Trophoblast cell (in vitro differentiated cells and primary cell): ENCODE results near the gene SYF2.
"Not testable (repeated sequence)": the region's sequence is repeated elsewhere in the genome, so short reads cannot be mapped to it uniquely, and the experiment has no call there.

Experiments used
- DNase-seq, 2 donors: peaks; one replicate each; pipeline ENCODE4 v3.0.0-alpha.2; 2016
- H2AFZ ChIP-seq: 2 replicates; pipeline ENCODE4 v1.6.1; 2013; ENCODE audit warnings: low read length, moderate library complexity, mild to moderate bottlenecking; ENCODE audit not compliant: insufficient read depth, poor library complexity
- H2AK5ac ChIP-seq: 2 replicates; pipeline ENCODE4 v1.6.1; 2013; ENCODE audit warnings: mild to moderate bottlenecking, low read length
- H2BK120ac ChIP-seq: 2 replicates; pipeline ENCODE4 v1.6.1; 2013; ENCODE audit warnings: low read length, mild to moderate bottlenecking, moderate library complexity; ENCODE audit not compliant: insufficient read depth, poor library complexity
- H2BK12ac ChIP-seq: 2 replicates; pipeline ENCODE4 v1.6.1; 2013; ENCODE audit warnings: mild to moderate bottlenecking, low read length, moderate library complexity
- H2BK5ac ChIP-seq: 2 replicates; pipeline ENCODE4 v1.6.1; 2013; ENCODE audit warnings: low read length, low read depth, moderate library complexity, mild to moderate bottlenecking; ENCODE audit not compliant: poor library complexity
- H3K14ac ChIP-seq: 2 replicates; pipeline ENCODE4 v1.6.1; 2013; ENCODE audit warnings: mild to moderate bottlenecking, low read length
- H3K18ac ChIP-seq: 2 replicates; pipeline ENCODE4 v1.6.1; 2013; ENCODE audit warnings: mild to moderate bottlenecking, low read length
- H3K23ac ChIP-seq: 2 replicates; pipeline ENCODE4 v1.6.1; 2013; ENCODE audit warnings: low read length
- H3K27ac ChIP-seq: 2 replicates; pipeline ENCODE4 v1.5.1; 2013; ENCODE audit warnings: low read depth, mild to moderate bottlenecking, inconsistent platforms, low read length, moderate library complexity
- H3K27me3 ChIP-seq: 2 replicates; pipeline ENCODE4 v1.6.1; 2013; ENCODE audit warnings: inconsistent platforms, mild to moderate bottlenecking, low read length, moderate library complexity; ENCODE audit not compliant: insufficient read depth
- H3K36me3 ChIP-seq, 2 experiments: 1 replicate in 1 of 2; 2 replicates in 1 of 2; pipeline ENCODE4 v1.6.1; 2013; ENCODE audit warnings: low read length in 2 of 2, mild to moderate bottlenecking in 2 of 2, moderate library complexity in 1 of 2; ENCODE audit not compliant: insufficient read depth in 2 of 2, control insufficient read depth in 1 of 2
- H3K4ac ChIP-seq: 2 replicates; pipeline ENCODE4 v1.6.1; 2013; ENCODE audit warnings: low read depth, mild to moderate bottlenecking, low read length, moderate library complexity
- H3K4me1 ChIP-seq, 2 experiments: 1 replicate in 1 of 2; 2 replicates in 1 of 2; pipeline ENCODE4 v1.6.1; 2013; ENCODE audit warnings: low read length in 2 of 2, mild to moderate bottlenecking in 2 of 2, moderate library complexity in 1 of 2; ENCODE audit not compliant: insufficient read depth in 2 of 2, control insufficient read depth in 1 of 2
- H3K4me2 ChIP-seq: 2 replicates; pipeline ENCODE4 v1.6.1; 2013; ENCODE audit warnings: inconsistent platforms, mild to moderate bottlenecking, low read length, moderate library complexity
- H3K4me3 ChIP-seq: 2 replicates; pipeline ENCODE4 v1.5.1; 2013; ENCODE audit warnings: mild to moderate bottlenecking, low read depth, low read length, inconsistent platforms
- H3K79me1 ChIP-seq: one replicate; pipeline ENCODE4 v1.6.1; 2013; ENCODE audit warnings: low read length
- H3K79me2 ChIP-seq: 2 replicates; pipeline ENCODE4 v1.6.1; 2013; ENCODE audit warnings: low read length, mild to moderate bottlenecking; ENCODE audit not compliant: control insufficient read depth, insufficient read depth, poor library complexity
- H3K9ac ChIP-seq: 2 replicates; pipeline ENCODE4 v1.6.1; 2013; ENCODE audit warnings: mild to moderate bottlenecking, low read length
- H3K9me3 ChIP-seq: 2 replicates; pipeline ENCODE4 v1.6.1; 2013; ENCODE audit warnings: low read depth, mild to moderate bottlenecking, control low read depth, inconsistent platforms, low read length; ENCODE audit not compliant: insufficient read depth
- H4K12ac ChIP-seq: 2 replicates; pipeline ENCODE4 v1.6.1; 2013; ENCODE audit warnings: low read depth, mild to moderate bottlenecking, low read length, moderate library complexity
- H4K8ac ChIP-seq: 2 replicates; pipeline ENCODE4 v1.6.1; 2013; ENCODE audit warnings: low read depth, mild to moderate bottlenecking, low read length, moderate library complexity
- H4K91ac ChIP-seq: one replicate; pipeline ENCODE4 v1.6.1; 2013; ENCODE audit warnings: low read depth, mild to moderate bottlenecking, low read length, moderate library complexity
- WGBS: extraction: QIAGEN DNeasy Blood & Tissue Kit; methylation state at CpG from one replicate; pipeline ENCODE4 v1.1.7; 2013; ENCODE audit warnings: missing lambda C conversion rate; ENCODE audit not compliant: insufficient read length, insufficient coverage; ENCODE audit errors: extremely low coverage; 5-methylcytosine and 5-hydroxymethylcytosine counted together

SYF2 gene

GRCh38 chr1:25238046-25238445 lies 5.7 kb upstream of the SYF2 start:
- no CpG with 5 or more reads among the region's 11 CpGs for WGBS

DNA sequence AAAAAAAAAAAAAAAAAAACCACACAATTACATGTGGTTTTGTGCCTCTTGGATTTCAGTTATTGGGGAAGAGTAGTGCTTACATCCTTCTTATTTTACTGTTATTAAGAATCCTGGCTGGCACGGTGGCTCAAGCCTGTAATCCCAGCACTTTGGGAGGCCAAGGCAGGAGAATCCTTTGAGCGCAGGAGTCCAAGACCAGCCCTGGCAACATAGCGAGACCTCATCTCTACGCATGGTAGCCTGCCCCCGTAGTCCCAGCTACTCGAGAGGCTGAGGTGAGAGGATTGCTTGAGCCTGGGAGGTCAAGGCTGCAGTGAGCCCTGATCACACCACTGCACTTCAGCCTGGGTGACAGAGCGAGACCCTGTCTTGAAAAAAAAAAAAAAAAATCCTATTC lies 4.0 kb upstream of the SYF2 start:
- WGBS, result no CpG with 5 or more reads among the region's 7 CpGs
- H4K91ac ChIP-seq, result not testable (repeated sequence)

More at GRCh38 chr1:25238046-25238445, 5.7 kb upstream of the SYF2 start:
- no peak overlapping the region for H3K23ac ChIP-seq
- H2BK12ac ChIP-seq, result no peak overlapping the region
- peaks cover 5% of the 10 kb centered on the region for H3K79me1 ChIP-seq
- no peak overlapping the region for H3K18ac ChIP-seq
- H3K4me2 ChIP-seq, result no peak overlapping the region
- no peak overlapping the region for H3K27ac ChIP-seq
- H3K27me3 ChIP-seq, result no peaks in the 10 kb centered on the region
- H3K4me3 ChIP-seq, result no peak overlapping the region
- no peaks in the 10 kb centered on the region for H3K79me2 ChIP-seq
- no peak overlapping the region for H3K9ac ChIP-seq
- no peak overlapping the region for H4K12ac ChIP-seq
- no peaks in the 10 kb centered on the region for H3K9me3 ChIP-seq
- H2BK120ac ChIP-seq, result no peak overlapping the region
- H2AFZ ChIP-seq, result no peak overlapping the region
- no peak overlapping the region for H4K8ac ChIP-seq
- H4K91ac ChIP-seq, result no peak overlapping the region
- H2BK5ac ChIP-seq, result no peak overlapping the region
- H3K36me3 ChIP-seq, result peaks cover 11 to 13% of the 10 kb centered on the region in 2 experiments
- peaks cover 9 to 11% of the 10 kb centered on the region in 2 experiments for H3K4me1 ChIP-seq
- H3K4ac ChIP-seq, result no peak overlapping the region
- no peak overlapping the region for H3K14ac ChIP-seq
- no peak for DNase-seq
- no peak overlapping the region for H2AK5ac ChIP-seq

DNA sequence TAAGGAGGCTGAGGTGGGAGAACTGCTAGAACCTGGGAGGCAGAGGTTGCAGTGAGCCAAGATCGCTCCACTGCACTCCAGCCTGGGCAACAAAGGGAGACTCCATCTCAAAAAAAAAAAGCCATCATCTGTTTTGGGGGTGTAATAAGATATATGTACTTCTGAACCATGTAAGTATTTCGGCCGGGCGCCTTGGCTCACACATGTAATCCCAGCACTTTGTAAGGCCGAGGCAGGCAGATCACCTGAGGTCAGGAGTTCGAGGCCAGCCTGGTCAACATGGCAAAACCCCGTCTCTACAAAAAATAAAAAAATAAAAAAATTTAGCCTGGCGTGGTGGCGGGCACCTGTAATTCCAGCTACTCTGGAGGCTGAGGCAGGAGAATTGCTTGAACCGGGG lies 3.1 kb upstream of the SYF2 start:
- H2BK12ac ChIP-seq, H2AK5ac ChIP-seq, H3K9me3 ChIP-seq, H3K79me2 ChIP-seq, H3K36me3 ChIP-seq, H3K27me3 ChIP-seq, H4K91ac ChIP-seq, DNase-seq, H3K23ac ChIP-seq, H3K4me1 ChIP-seq, H3K14ac ChIP-seq, H3K18ac ChIP-seq, H3K27ac ChIP-seq, H3K9ac ChIP-seq, H3K4ac ChIP-seq, H3K4me3 ChIP-seq, H4K12ac ChIP-seq, H3K4me2 ChIP-seq, H2AFZ ChIP-seq, H4K8ac ChIP-seq, H2BK5ac ChIP-seq, H2BK120ac ChIP-seq: not testable (repeated sequence)
- H3K79me1 ChIP-seq, result peaks cover 14% of the 10 kb centered on the region
- WGBS, result no CpG with 5 or more reads among the region's 10 CpGs

More for the DNA sequence above, 4.0 kb upstream of the SYF2 start:
- not testable (repeated sequence) for H3K9me3 ChIP-seq, H3K27ac ChIP-seq, H3K9ac ChIP-seq, H3K36me3 ChIP-seq, H3K79me2 ChIP-seq, H2BK5ac ChIP-seq, H3K4me3 ChIP-seq, H3K14ac ChIP-seq, H4K12ac ChIP-seq, DNase-seq, H3K4me2 ChIP-seq, H2AK5ac ChIP-seq, H2AFZ ChIP-seq, H2BK120ac ChIP-seq, H3K27me3 ChIP-seq, H4K8ac ChIP-seq, H3K23ac ChIP-seq, H2BK12ac ChIP-seq, H3K18ac ChIP-seq, H3K4ac ChIP-seq
- peaks cover 14% of the 10 kb centered on the region for H3K79me1 ChIP-seq
- peaks cover 9 to 11% of the 10 kb centered on the region in 2 experiments for H3K4me1 ChIP-seq

GRCh38 chr1:25232866-25233784 lies 823 bp upstream of the SYF2 start:
- H3K36me3 ChIP-seq, result peaks cover 12 to 15% of the 10 kb centered on the region in 2 experiments
- no peaks in the 10 kb centered on the region for H3K9me3 ChIP-seq
- peak overlapping the region; percentile 89 for H4K8ac ChIP-seq
- peak overlapping the region; percentile 71 for H2BK5ac ChIP-seq
- H3K27me3 ChIP-seq, result no peaks in the 10 kb centered on the region
- peak overlapping the region; percentile 78 for H3K4me3 ChIP-seq
- H3K27ac ChIP-seq, result peak overlapping the region; percentile 85
- H2AK5ac ChIP-seq, result no peak overlapping the region
- H3K79me1 ChIP-seq, result peaks cover 10% of the 10 kb centered on the region
- H3K4me1 ChIP-seq, result peaks cover 3 to 4% of the 10 kb centered on the region in 2 experiments
- peak overlapping the region; percentile 66 for H2AFZ ChIP-seq
- H3K14ac ChIP-seq, result peak overlapping the region; percentile 65
- H2BK12ac ChIP-seq, result no peak overlapping the region
- peak overlapping the region; percentile 77 for H3K4me2 ChIP-seq
- no peak overlapping the region for H3K23ac ChIP-seq
- peak overlapping the region; percentile 97 for H3K9ac ChIP-seq
- peak overlapping the region; percentile 32 for H3K18ac ChIP-seq
- H3K4ac ChIP-seq, result peak overlapping the region; percentile 22
- H3K79me2 ChIP-seq, result peaks cover 9% of the 10 kb centered on the region
- peak overlapping the region; percentile 74 for H2BK120ac ChIP-seq
- peak overlapping the region; percentile 93 for H4K12ac ChIP-seq
- no CpG with 5 or more reads among the region's 13 CpGs for WGBS
- DNase-seq, result peak; percentile 86
- H4K91ac ChIP-seq, result peak overlapping the region; percentile 85
